HepG2 (cell line): Measurements from ENCODE around the gene PROM2. TPM values are rescaled to one million over a fixed set of nuclear protein-coding genes. Genes with fewer than 3 reads are reported as not detected.

ENCODE experiments used
- ATAC-seq: fragments of 200-7000 bp; cut with Tn5 transposase; 3 replicates; pipeline ENCODE4 v1.9.1; 2020; ENCODE audit warnings: mild to moderate bottlenecking, moderate library complexity
- BruUV-seq: library from RNA; stranded (reverse); fragments of 400-500 nt; replicated peaks from 2 replicates; lab custom pipeline; 2021; lab: Mats Ljungman, UMichigan
- CTCF ChIA-PET: fragments of 300-600 bp; formaldehyde crosslinking; extraction: SDS; loops from one replicate; lab custom pipeline; 2021; ENCODE audit warnings: low total read pairs, inconsistent platforms, low intra/inter-chr PET ratio; lab: Yijun Ruan, JAX
- POLR2A ChIA-PET: fragments of 350-600 bp; sonication (Branson Sonifier 250); formaldehyde crosslinking; loops from one replicate; lab custom pipeline; 2020; ENCODE audit warnings: antibody characterized with exemption, inconsistent platforms; lab: Yijun Ruan, JAX
- DNase-seq: peaks from one replicate; pipeline ENCODE4 v3.0.0-alpha.2; 2015; ENCODE audit warnings: low spot score
- FAIRE-seq: peaks from 3 replicates; lab custom pipeline; 2011; peaks lifted over from hg19 to GRCh38; lab: Jason Lieb, UNC
- H2AFZ ChIP-seq: one replicate; pipeline ENCODE4 v1.6.1; 2011; ENCODE audit warnings: low read length, inconsistent platforms
- H3K27ac ChIP-seq: fragments of 300-600 bp; 3 replicates; pipeline ENCODE4 v1.8.0; 2011; ENCODE audit warnings: mixed run types, mild to moderate bottlenecking, mixed read lengths, low read length, inconsistent platforms; ENCODE audit not compliant: insufficient read depth; ENCODE audit errors: extremely low read length
- H3K27me3 ChIP-seq, 2 experiments: fragments of 200-600 bp in 1 of 2; 2 replicates in 1 of 2; 3 replicates in 1 of 2; pipeline versions ENCODE4 v1.6.0 to v1.8.0; 2011; ENCODE audit warnings: low read length in 2 of 2, mild to moderate bottlenecking in 2 of 2, moderate library complexity in 2 of 2, inconsistent platforms in 1 of 2; ENCODE audit not compliant: insufficient read depth in 2 of 2, control insufficient read depth in 1 of 2
- H3K36me3 ChIP-seq, 2 experiments: fragments of 200-600 bp in 1 of 2; replicated peaks in 1 of 2; 2 replicates in 1 of 2; 3 replicates in 1 of 2; pipeline versions ENCODE4 v1.5.1 to v1.8.0; 2011; ENCODE audit warnings: low read length in 2 of 2, inconsistent platforms in 1 of 2; ENCODE audit not compliant: insufficient read depth in 2 of 2, control insufficient read depth in 1 of 2
- H3K4me1 ChIP-seq: 2 replicates; pipeline ENCODE4 v1.5.1; 2012; ENCODE audit warnings: low read length, inconsistent platforms; ENCODE audit not compliant: insufficient read depth
- H3K4me2 ChIP-seq: 2 replicates; pipeline ENCODE4 v1.6.0; 2011; ENCODE audit warnings: low read depth, low read length, inconsistent platforms
- H3K4me3 ChIP-seq, 3 experiments: fragments of 200-600 bp in 1 of 3; sonication (generic), shearing (Covaris generic) in 1 of 3; replicated peaks in 1 of 3; 2 replicates each; pipeline ENCODE4 v1.5.1; 2011 to 2016; ENCODE audit warnings: low read length in 3 of 3, inconsistent platforms in 2 of 3, low read depth in 2 of 3, mild to moderate bottlenecking in 2 of 3, control low read depth in 1 of 3, mixed read lengths in 1 of 3; ENCODE audit not compliant: insufficient read depth in 1 of 3
- H3K79me2 ChIP-seq: one replicate; pipeline ENCODE4 v1.6.1; 2011; ENCODE audit warnings: low read length, inconsistent platforms; ENCODE audit not compliant: insufficient read depth
- H3K9ac ChIP-seq: 2 replicates; pipeline ENCODE4 v1.6.0; 2011; ENCODE audit warnings: mild to moderate bottlenecking, low read depth, low read length, inconsistent platforms; ENCODE audit not compliant: insufficient read depth
- H3K9me3 ChIP-seq: 2 replicates; pipeline ENCODE4 v1.5.1; 2012; ENCODE audit warnings: mild to moderate bottlenecking, low read length
- H4K20me1 ChIP-seq: 2 replicates; pipeline ENCODE4 v1.6.0; 2011; ENCODE audit warnings: inconsistent platforms, mild to moderate bottlenecking, low read length, moderate library complexity; ENCODE audit not compliant: insufficient read depth
- MLX ChIP-seq: IDR thresholded peaks from 2 replicates; pipeline ENCODE4 v1.6.1; 2016
- MXD3 ChIP-seq: IDR thresholded peaks from 2 replicates; pipeline ENCODE4 v1.6.1; 2016; ENCODE audit warnings: mild to moderate bottlenecking, missing biosample characterization, missing genetic modification reagents
- MZF1 ChIP-seq: sonication (generic); formaldehyde crosslinking; IDR thresholded peaks from 2 replicates; pipeline ENCODE4 v1.8.1; 2023; ENCODE audit warnings: mild to moderate bottlenecking, missing genetic modification reagents, borderline replicate concordance
- RFX1 ChIP-seq: fragments of 450-650 bp; IDR thresholded peaks from 2 replicates; pipeline ENCODE4 v1.6.1; 2017
- SNAPC2 ChIP-seq: sonication (generic); formaldehyde crosslinking; IDR thresholded peaks from 2 replicates; pipeline ENCODE4 v1.8.1; 2022; ENCODE audit warnings: mild to moderate bottlenecking, missing genetic modification reagents
- TGIF2 ChIP-seq: IDR thresholded peaks from 2 replicates; pipeline ENCODE4 v1.6.1; 2016; ENCODE audit warnings: control low read depth, missing compliant biosample characterization
- YEATS4 ChIP-seq: sonication (generic); formaldehyde crosslinking; IDR thresholded peaks from 2 replicates; pipeline ENCODE4 v1.4.0; 2020; ENCODE audit warnings: missing genetic modification reagents, borderline replicate concordance
- ZBTB7B ChIP-seq: sonication (generic); formaldehyde crosslinking; IDR thresholded peaks from 2 replicates; pipeline ENCODE4 v1.4.0; 2020; ENCODE audit warnings: missing genetic modification reagents
- ZFAT ChIP-seq: sonication (generic); formaldehyde crosslinking; conservative IDR thresholded peaks from 2 replicates; pipeline ENCODE4 v1.8.1; 2023; ENCODE audit warnings: missing genetic modification reagents, inconsistent platforms
- ZFP1 ChIP-seq: IDR thresholded peaks from 2 replicates; pipeline ENCODE4 v1.6.1; 2016
- ZNF280D ChIP-seq: sonication (generic); formaldehyde crosslinking; IDR thresholded peaks from 2 replicates; pipeline ENCODE4 v1.5.1; 2020; ENCODE audit warnings: mild to moderate bottlenecking, missing genetic modification reagents
- ZNF281 ChIP-seq: sonication (generic); formaldehyde crosslinking; IDR thresholded peaks from 2 replicates; pipeline ENCODE4 v1.4.0; 2020; ENCODE audit warnings: missing genetic modification reagents, borderline replicate concordance
- ZNF773 ChIP-seq: sonication (generic); formaldehyde crosslinking; IDR thresholded peaks from 2 replicates; pipeline ENCODE4 v1.4.0; 2020; ENCODE audit warnings: missing genetic modification reagents, borderline replicate concordance
- WGBS: methylation state at CpG from one replicate; pipeline ENCODE4 v1.1.6; 2017; ENCODE audit warnings: low lambda C conversion rate; 5-methylcytosine and 5-hydroxymethylcytosine counted together
- in situ Hi-C: cut with HindIII; loops from 2 replicates; pipeline ENCODE4 v1.10.0; 2017; ENCODE audit warnings: low pct_unique_long_range_greater_than_20kb; ENCODE audit not compliant: extremely low pct_ligation_motif_present
- intact Hi-C: fragments of 100-400 bp; cut with micrococcal nuclease; formaldehyde crosslinking; loops from one replicate; pipeline ENCODE4 v1.10.0; 2022; ENCODE audit not compliant: unreplicated experiment
- polyA plus RNA-seq, 8 experiments: library from polyadenylated mRNA; depleted of rRNA in 3 of 8; stranded (reverse) in 7 of 8; unstranded in 1 of 8; fragments of >200 nt; fragmentation: Illumina TruSeq in 4 of 8; extraction: Trizol in 4 of 8; gene quantifications; 2 replicates each; pipeline versions ENCODE4 v1.2.1 to v1.2.3, GENCODE V29; 2011 to 2016; ENCODE audit warnings: low read depth in 4 of 8, missing spikeins in 1 of 8, mixed read lengths in 1 of 8; ENCODE audit not compliant: insufficient read depth in 1 of 8
- total RNA-seq, 5 experiments: library from RNA; depleted of rRNA; stranded (reverse); fragments of >200 nt; fragmentation: Illumina TruSeq; extraction: Trizol; gene quantifications; 2 replicates each; pipeline ENCODE4 v1.2.3, GENCODE V29; 2016; ENCODE audit warnings: low read depth in 1 of 5

The PROM2 gene
- total and polyA plus RNA-seq, 2 of the 13 experiments (the other 11 are each of a cell fraction or from before 2014, with no cell fraction given), result not detected

- H3K79me2 ChIP-seq, result no peaks in the 10 kb centered on the region
- H3K4me3 ChIP-seq, result no peak overlapping the region
- no peaks in the 10 kb centered on the region; the same call in 1 of the 2 replicates for H4K20me1 ChIP-seq
- FAIRE-seq (no peak), ATAC-seq (no peak), DNase-seq (no peak)
- no TSS peak for BruUV-seq
- WGBS, result 12% methylated on average over 8 of the region's 8 CpGs
- no peaks in the 10 kb centered on the region for H3K9me3 ChIP-seq
- H3K36me3 ChIP-seq, result no peaks in the 10 kb centered on the region
- no peak overlapping the region for H3K9ac ChIP-seq
- ChIA-PET POLR2A (no interaction called here), CTCF (no interaction called here)
- peaks cover 4 to 16% of the 10 kb centered on the region in 2 experiments; a peak in 4 of 5 replicates for H3K27me3 ChIP-seq
- H3K27ac ChIP-seq, result no peak overlapping the region
- no peaks in the 10 kb centered on the region for H3K4me1 ChIP-seq
- no peak overlapping the region for H2AFZ ChIP-seq
- in situ Hi-C loops, result no loop called here
- intact Hi-C loops, result no loop called here
- no peak overlapping the region for H3K4me2 ChIP-seq
- TF ChIP-seq TGIF2 (CRISPR knock-in tag), result no peak
Measured at GRCh38 chr2:95281071-95281470, 6.8 kb downstream of the PROM2 start.

- ATAC-seq (no peak), FAIRE-seq (no peak), DNase-seq (no peak)
- Histone ChIP-seq H3K36me3 (no peaks in the 10 kb centered on the region), H3K4me2 (no peak overlapping the region), H3K4me3 (no peak overlapping the region), H4K20me1 (no peaks in the 10 kb centered on the region; the same call in 1 of the 2 replicates), H3K9ac (no peak overlapping the region), H3K27me3 (peaks cover 4 to 16% of the 10 kb centered on the region in 2 experiments), H2AFZ (no peak overlapping the region), H3K9me3 (no peaks in the 10 kb centered on the region), H3K79me2 (no peaks in the 10 kb centered on the region), H3K4me1 (no peaks in the 10 kb centered on the region), H3K27ac (no peak overlapping the region)
- ChIA-PET POLR2A (no interaction called here), CTCF (no interaction called here)
- no TSS peak for BruUV-seq
- WGBS, result 16% methylated on average over 6 of the region's 8 CpGs
- intact Hi-C loops, result no loop called here
- in situ Hi-C loops, result no loop called here
- TF ChIP-seq ZFP1 (CRISPR knock-in tag), result no peak
- no peak for TF ChIP-seq SNAPC2 (CRISPR knock-in tag)
- no peak for TF ChIP-seq MXD3 (CRISPR knock-in tag)
- no peak for TF ChIP-seq MZF1 (CRISPR knock-in tag)
- TF ChIP-seq MLX, result no peak
- TF ChIP-seq ZNF281, result no peak
- TF ChIP-seq RFX1, result no peak
- TF ChIP-seq ZBTB7B (CRISPR knock-in tag), result no peak
- no peak for TF ChIP-seq ZFAT
- no peak for TF ChIP-seq YEATS4
- TF ChIP-seq ZNF773 (CRISPR knock-in tag), result no peak
- TF ChIP-seq ZNF280D (CRISPR knock-in tag), result no peak
Measured at GRCh38 chr2:95281786-95282185, 7.5 kb downstream of the PROM2 start.
